GM13977 (cell line): Measurements from ENCODE around the gene APPBP2.

Experiments
- DNase-seq: peaks from one replicate; pipeline ENCODE4 v3.0.0; 2012; ENCODE audit warnings: low spot score
- in situ Hi-C: fragments of 300-500 bp; cut with MboI; formaldehyde crosslinking; loops from one replicate; pipeline ENCODE4 v1.12.0; 2022; ENCODE audit warnings: low sequenced_read_pairs, low pct_unique_long_range_greater_than_20kb, mixed read lengths, inconsistent platforms; ENCODE audit not compliant: unreplicated experiment
- TF ChIP-seq, protein P1 (sequence below): IDR thresholded peaks from 2 replicates; pipeline ENCODE4 v1.5.1; 2012; ENCODE audit warnings: mild to moderate bottlenecking, control low read depth; ENCODE audit not compliant: insufficient read depth; ENCODE audit errors: extremely low read depth, missing control alignments

APPBP2 gene

DNA sequence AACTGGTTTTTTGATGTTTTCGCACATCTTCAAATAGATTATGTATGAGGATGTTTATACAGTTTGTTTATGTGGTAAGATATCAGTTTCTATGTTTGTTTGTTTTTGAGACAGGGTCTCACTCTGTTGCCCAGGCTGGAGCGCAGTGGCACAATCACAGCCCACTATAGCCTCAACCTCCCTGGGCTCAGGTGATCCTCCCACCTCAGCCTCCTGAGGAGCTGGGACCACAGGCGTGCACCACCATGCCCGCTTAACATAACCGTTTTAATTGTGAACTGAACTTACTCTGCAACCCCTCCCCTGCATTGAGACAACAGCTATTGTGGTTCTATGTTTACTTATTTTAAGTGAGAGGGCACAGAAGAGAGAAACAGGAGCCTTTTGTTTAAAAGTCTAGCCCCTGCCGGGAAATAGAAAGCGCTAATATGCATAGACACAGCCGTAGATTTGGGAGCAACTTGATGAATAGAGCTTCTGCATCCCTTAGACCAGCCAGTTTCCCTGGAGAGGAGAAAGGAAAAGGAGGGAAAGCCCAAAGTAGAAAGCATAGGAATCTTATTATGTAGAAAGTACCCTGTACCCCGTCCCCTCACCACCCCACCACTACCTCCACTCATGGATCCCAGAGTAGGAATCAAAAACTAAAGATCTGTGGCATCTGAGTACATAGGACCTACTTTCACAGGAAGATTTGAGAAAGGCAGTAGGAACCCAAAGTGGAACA lies 19.6 kb upstream of the APPBP2 start:
- DNase-seq: no peak
- TF ChIP-seq, protein P1, sequence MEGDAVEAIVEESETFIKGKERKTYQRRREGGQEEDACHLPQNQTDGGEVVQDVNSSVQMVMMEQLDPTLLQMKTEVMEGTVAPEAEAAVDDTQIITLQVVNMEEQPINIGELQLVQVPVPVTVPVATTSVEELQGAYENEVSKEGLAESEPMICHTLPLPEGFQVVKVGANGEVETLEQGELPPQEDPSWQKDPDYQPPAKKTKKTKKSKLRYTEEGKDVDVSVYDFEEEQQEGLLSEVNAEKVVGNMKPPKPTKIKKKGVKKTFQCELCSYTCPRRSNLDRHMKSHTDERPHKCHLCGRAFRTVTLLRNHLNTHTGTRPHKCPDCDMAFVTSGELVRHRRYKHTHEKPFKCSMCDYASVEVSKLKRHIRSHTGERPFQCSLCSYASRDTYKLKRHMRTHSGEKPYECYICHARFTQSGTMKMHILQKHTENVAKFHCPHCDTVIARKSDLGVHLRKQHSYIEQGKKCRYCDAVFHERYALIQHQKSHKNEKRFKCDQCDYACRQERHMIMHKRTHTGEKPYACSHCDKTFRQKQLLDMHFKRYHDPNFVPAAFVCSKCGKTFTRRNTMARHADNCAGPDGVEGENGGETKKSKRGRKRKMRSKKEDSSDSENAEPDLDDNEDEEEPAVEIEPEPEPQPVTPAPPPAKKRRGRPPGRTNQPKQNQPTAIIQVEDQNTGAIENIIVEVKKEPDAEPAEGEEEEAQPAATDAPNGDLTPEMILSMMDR: no peak

DNA sequence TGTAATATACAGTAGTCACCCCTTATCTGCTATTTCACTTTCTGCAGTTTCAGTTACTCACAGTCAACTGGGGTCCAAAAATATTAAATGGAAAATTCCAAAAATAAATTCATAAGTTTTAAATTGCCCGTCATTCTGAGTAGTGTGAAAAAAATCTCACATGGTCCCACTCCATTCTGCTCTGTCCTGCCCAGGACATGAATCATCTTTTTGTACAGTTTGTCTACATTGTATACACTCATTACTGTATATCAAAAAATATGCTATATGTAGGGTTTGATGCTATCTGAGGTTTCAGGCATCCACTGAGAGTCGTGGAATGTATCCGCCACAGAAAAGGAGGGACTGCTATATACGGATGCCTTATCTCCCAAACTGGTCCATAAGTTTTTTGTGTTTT lies 16.0 kb upstream of the APPBP2 start:
- no peak for DNase-seq
- TF ChIP-seq, protein P1: no peak
- in situ Hi-C loops: no loop called here

More for the DNA sequence above, 19.6 kb upstream of the APPBP2 start:
- in situ Hi-C loops: no loop called here

DNA sequence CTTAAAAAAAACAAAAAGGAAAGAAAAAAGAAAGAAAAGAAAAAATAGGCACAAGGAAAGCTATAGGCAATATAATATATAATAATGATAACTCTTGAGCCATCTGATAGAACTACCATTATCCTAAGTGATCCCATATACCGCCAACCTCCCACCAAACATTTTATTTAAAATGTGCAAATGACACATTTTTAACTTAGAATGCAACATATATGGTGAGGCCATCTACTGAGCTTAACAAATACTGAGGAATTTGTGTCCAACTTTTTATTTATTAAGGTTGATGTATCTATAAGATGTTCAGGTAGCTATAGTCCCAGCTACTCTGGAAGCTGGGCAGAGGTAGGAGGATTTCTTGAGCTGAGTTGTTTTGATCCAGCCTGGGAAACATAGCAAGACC lies 14.4 kb upstream of the APPBP2 start:
- TF ChIP-seq, protein P1: no peak
- in situ Hi-C loops: no loop called here
- no peak for DNase-seq

DNA sequence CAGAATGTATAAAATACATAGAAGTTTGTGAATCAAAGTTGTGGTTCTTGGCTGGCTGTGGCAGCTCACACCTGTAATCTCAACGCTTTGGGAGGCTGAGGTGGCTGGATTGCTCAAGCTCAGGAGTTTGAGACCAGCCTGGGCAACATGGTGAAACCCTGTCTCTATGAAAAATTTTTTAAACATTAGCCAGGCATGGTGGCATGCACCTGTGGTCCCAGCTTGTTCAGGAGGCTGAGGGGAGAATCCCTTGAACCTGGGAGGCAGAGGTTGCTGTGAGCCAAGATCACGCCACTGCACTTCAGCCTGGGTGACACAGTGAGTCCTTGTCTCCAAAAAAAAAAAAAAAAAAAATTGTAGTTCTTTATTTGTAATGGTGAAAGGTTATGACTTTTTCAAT lies 13.8 kb upstream of the APPBP2 start:
- in situ Hi-C loops: no loop called here
- DNase-seq: no peak
- TF ChIP-seq, protein P1: no peak

DNA sequence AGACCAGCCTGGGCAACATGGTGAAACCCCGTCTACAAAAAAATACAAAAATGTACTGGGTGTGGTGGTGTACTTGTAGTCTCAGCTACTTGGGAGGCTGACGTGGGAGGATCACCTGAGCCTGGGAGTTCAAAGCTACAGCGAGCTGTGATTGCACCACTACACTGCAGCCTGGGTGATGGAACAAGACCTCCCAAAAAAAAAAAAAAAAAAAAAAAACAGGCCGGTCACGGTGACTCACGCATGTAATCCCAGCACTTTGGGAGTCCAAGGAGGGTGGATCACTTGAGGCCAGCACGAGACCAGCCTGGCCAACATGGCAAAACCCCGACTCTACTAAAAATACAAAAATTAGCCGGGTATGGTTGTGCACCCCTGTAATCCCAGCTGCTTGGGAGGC lies 12.7 kb upstream of the APPBP2 start:
- DNase-seq: no peak
- in situ Hi-C loops: no loop called here
- TF ChIP-seq, protein P1: no peak

DNA sequence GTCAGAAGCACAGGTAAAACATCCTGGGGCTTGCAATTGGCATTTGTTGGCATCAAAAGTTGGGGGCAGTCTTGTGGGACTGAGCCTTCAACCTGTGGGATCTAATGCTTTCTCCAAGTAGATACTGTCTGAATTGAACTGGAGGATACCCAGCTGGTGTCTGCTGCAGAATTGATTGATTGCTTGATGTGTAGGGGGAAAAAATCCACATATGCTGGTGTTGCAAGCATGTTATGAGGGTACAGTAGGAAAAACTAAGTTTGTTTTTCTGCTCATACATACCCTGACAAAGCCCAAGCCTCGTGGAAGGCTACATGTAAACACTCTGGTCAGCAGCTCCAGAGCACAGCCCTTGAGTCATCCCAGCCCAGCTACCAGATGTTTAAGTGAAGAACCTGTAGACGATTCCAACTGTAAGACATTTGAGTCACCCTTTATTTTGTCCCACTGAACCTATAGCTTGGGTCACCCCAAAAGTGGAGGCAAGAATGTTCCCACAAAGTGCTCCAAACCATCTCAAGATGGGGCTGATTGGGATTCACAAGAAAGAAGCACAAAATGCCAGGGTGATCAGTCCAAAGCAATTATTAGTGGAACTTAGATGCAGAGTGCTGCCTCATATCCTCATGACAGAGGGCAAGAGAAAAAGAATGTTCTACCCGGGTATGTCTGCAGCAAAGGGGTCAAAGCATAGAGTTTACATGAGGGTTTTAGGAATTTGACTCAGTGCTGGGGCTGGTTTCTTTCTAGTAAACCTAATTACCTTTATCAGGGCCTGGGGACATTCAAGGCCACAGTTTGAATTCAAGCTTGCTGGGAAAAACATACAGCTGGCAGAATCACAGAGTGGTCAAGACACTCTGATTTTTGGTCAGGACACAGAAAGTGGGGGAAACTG lies 9.6 kb upstream of the APPBP2 start:
- DNase-seq: no peak

More for the DNA sequence above, 9.6 kb upstream of the APPBP2 start:
- TF ChIP-seq, protein P1: no peak
- in situ Hi-C loops: no loop called here
